ENCODE results near the gene REV3L. TPM values are rescaled to one million over a fixed set of nuclear protein-coding genes. Genes with fewer than 3 reads are reported as not detected.

Gene REV3L
- total RNA-seq, 1 donor from 2014 or later, result 23.0 TPM

GRCh38 chr6:111265842-111266241 lies 217.2 kb downstream of the REV3L start:
- no peak for FAIRE-seq
- no peak overlapping the region for H2AFZ ChIP-seq (ENCODE audit: low read depth, low read length)

DNA sequence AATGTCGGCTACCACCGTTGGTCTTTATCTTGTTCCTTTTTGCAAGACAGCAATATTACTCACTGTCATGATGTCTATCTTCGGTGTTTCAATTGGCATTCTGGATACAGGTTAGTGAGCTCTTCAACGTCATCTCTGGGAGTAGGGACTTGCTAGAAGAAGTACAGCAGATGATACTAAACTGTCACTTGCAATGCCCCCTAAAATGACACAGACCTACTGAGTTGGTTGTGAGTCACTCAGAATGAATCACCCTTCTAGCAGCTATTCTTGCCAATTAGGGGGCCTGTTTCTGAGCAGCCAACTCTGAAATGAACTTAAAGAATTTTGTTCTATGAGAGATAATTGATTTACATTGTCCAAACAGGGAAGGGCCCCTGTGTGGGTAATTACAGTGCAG lies 219.2 kb downstream of the REV3L start:
- no peak overlapping the region for H3K27ac Mint-ChIP-seq (ENCODE audit: unreplicated experiment)
- H3K36me3 ChIP-seq (ENCODE audit: insufficient read depth, low read length), result peaks cover 9% of the 10 kb centered on the region
- peaks cover 24% of the 10 kb centered on the region for H3K4me1 ChIP-seq (ENCODE audit: insufficient read depth, low read length)
- peaks cover 31% of the 10 kb centered on the region for H3K4me1 Mint-ChIP-seq (ENCODE audit: low read depth, unreplicated experiment)
- no peak overlapping the region for H3K4me3 Mint-ChIP-seq (ENCODE audit: unreplicated experiment)
- peak overlapping the region; percentile 42 for H3K4me2 ChIP-seq (ENCODE audit: low read length)
- H3K27me3 ChIP-seq (ENCODE audit: insufficient read depth, low read length), result no peaks in the 10 kb centered on the region
- no peaks in the 10 kb centered on the region for H3K9me3 ChIP-seq (ENCODE audit: insufficient read depth, low read depth, low read length)
- no peaks in the 10 kb centered on the region for H3K27me3 Mint-ChIP-seq (ENCODE audit: low read depth, unreplicated experiment)
- peaks cover 10% of the 10 kb centered on the region for H3K36me3 Mint-ChIP-seq (ENCODE audit: low read depth, unreplicated experiment)
- H3K4me3 ChIP-seq (ENCODE audit: insufficient read depth, low read depth, low read length), result no peak overlapping the region
- peaks cover 42% of the 10 kb centered on the region for H3K79me2 ChIP-seq (ENCODE audit: insufficient read depth, low read length)
- H4K20me1 ChIP-seq (ENCODE audit: insufficient read depth, low read length), result peaks cover 12% of the 10 kb centered on the region
- no peak for TF ChIP-seq EZH2 (IDR thresholded peaks at IDR 0.05; ENCODE audit: insufficient read depth, low read length)
- TF ChIP-seq, protein P1, sequence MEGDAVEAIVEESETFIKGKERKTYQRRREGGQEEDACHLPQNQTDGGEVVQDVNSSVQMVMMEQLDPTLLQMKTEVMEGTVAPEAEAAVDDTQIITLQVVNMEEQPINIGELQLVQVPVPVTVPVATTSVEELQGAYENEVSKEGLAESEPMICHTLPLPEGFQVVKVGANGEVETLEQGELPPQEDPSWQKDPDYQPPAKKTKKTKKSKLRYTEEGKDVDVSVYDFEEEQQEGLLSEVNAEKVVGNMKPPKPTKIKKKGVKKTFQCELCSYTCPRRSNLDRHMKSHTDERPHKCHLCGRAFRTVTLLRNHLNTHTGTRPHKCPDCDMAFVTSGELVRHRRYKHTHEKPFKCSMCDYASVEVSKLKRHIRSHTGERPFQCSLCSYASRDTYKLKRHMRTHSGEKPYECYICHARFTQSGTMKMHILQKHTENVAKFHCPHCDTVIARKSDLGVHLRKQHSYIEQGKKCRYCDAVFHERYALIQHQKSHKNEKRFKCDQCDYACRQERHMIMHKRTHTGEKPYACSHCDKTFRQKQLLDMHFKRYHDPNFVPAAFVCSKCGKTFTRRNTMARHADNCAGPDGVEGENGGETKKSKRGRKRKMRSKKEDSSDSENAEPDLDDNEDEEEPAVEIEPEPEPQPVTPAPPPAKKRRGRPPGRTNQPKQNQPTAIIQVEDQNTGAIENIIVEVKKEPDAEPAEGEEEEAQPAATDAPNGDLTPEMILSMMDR (IDR thresholded peaks at IDR 0.05; ENCODE audit: insufficient read depth, low read depth, low read length), result no peak
- no peak overlapping the region for H2AFZ ChIP-seq (ENCODE audit: low read depth, low read length)
- FAIRE-seq (peak; percentile 52), DNase-seq (ENCODE audit: low read depth) (peak; percentile 75)
- peak overlapping the region; percentile 19 for H3K27ac ChIP-seq (ENCODE audit: low read depth, low read length)
- no peaks in the 10 kb centered on the region for H3K9me3 Mint-ChIP-seq (ENCODE audit: unreplicated experiment)
- no peak overlapping the region for H3K9ac ChIP-seq (ENCODE audit: low read length)

More at GRCh38 chr6:111265842-111266241, 217.2 kb downstream of the REV3L start:
- peaks cover 20% of the 10 kb centered on the region for H4K20me1 ChIP-seq (ENCODE audit: insufficient read depth, low read length)
- peaks cover 16% of the 10 kb centered on the region for H3K36me3 Mint-ChIP-seq (ENCODE audit: low read depth, unreplicated experiment)
- H3K27ac ChIP-seq (ENCODE audit: low read depth, low read length), result no peak overlapping the region
- no peak overlapping the region for H3K9ac ChIP-seq (ENCODE audit: low read length)
- TF ChIP-seq, protein P1 (IDR thresholded peaks at IDR 0.05; ENCODE audit: insufficient read depth, low read depth, low read length), result no peak
- TF ChIP-seq EZH2 (IDR thresholded peaks at IDR 0.05; ENCODE audit: insufficient read depth, low read length), result no peak
- no peaks in the 10 kb centered on the region for H3K9me3 Mint-ChIP-seq (ENCODE audit: unreplicated experiment)
- no peak overlapping the region for H3K4me3 Mint-ChIP-seq (ENCODE audit: unreplicated experiment)
- H3K36me3 ChIP-seq (ENCODE audit: insufficient read depth, low read length), result peaks cover 12% of the 10 kb centered on the region
- no peak overlapping the region for H3K27ac Mint-ChIP-seq (ENCODE audit: unreplicated experiment)
- no peaks in the 10 kb centered on the region for H3K27me3 ChIP-seq (ENCODE audit: insufficient read depth, low read length)
- no peaks in the 10 kb centered on the region for H3K9me3 ChIP-seq (ENCODE audit: insufficient read depth, low read depth, low read length)
- DNase-seq (ENCODE audit: low read depth), result peak; percentile 76
- peaks cover 29% of the 10 kb centered on the region for H3K79me2 ChIP-seq (ENCODE audit: insufficient read depth, low read length)
- no peaks in the 10 kb centered on the region for H3K27me3 Mint-ChIP-seq (ENCODE audit: low read depth, unreplicated experiment)
- no peak overlapping the region for H3K4me3 ChIP-seq (ENCODE audit: insufficient read depth, low read depth, low read length)
- H3K4me1 Mint-ChIP-seq (ENCODE audit: low read depth, unreplicated experiment), result peaks cover 27% of the 10 kb centered on the region
- H3K4me1 ChIP-seq (ENCODE audit: insufficient read depth, low read length), result peaks cover 15% of the 10 kb centered on the region
- peak overlapping the region; percentile 8 for H3K4me2 ChIP-seq (ENCODE audit: low read length)

DNA sequence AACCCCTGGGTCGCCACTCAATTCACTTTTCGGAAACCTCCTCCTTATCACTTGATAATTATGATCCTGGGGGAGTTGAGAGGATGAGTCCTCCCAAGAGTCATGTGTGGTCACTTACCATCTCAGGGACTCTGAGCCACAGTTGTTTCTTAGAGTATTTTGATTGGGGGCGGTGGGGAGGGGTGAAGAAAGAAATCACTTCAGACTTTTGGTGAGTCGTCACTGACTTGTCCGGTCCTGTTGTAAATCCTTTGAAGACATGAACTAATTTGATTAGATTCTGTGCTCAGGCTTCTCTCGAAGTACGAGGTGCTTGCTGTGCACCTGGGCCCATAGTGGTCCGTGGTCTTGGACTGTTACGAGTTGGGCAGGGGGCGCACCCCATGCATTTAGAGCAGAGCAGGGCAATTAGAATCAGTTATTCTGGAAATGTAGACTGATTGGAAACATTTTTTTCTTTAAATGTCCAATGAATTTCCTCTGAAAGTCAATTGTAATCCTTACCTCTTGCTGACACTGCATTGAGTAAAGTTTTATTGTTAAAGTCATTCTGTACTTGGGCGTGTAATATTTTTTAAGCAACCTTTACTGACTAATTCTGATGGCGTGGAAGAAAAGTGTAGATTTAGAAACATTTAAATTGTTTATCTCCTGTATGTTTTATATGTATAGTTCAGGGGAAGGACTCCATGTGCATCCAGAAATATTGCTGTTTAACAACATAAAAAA lies 222.3 kb downstream of the REV3L start:
- Mint-ChIP-seq H3K36me3 (ENCODE audit: low read depth, unreplicated experiment) (no peaks in the 10 kb centered on the region), H3K27ac (ENCODE audit: unreplicated experiment) (no peak overlapping the region), H3K4me3 (ENCODE audit: unreplicated experiment) (peak overlapping the region; percentile 86), H3K4me1 (ENCODE audit: low read depth, unreplicated experiment) (peaks cover 26% of the 10 kb centered on the region), H3K9me3 (ENCODE audit: unreplicated experiment) (no peaks in the 10 kb centered on the region), H3K27me3 (ENCODE audit: low read depth, unreplicated experiment) (no peaks in the 10 kb centered on the region)
- TF ChIP-seq EZH2 (IDR thresholded peaks at IDR 0.05; ENCODE audit: insufficient read depth, low read length), result no peak
- TF ChIP-seq, protein P1 (IDR thresholded peaks at IDR 0.05; ENCODE audit: insufficient read depth, low read depth, low read length), result no peak
- Histone ChIP-seq H3K27me3 (ENCODE audit: insufficient read depth, low read length) (no peaks in the 10 kb centered on the region), H3K4me1 (ENCODE audit: insufficient read depth, low read length) (peaks cover 26% of the 10 kb centered on the region), H2AFZ (ENCODE audit: low read depth, low read length) (no peak overlapping the region), H3K9ac (ENCODE audit: low read length) (peak overlapping the region; percentile 44), H3K79me2 (ENCODE audit: insufficient read depth, low read length) (peaks cover 32% of the 10 kb centered on the region), H3K4me2 (ENCODE audit: low read length) (peak overlapping the region; percentile 83), H3K9me3 (ENCODE audit: insufficient read depth, low read depth, low read length) (no peaks in the 10 kb centered on the region), H4K20me1 (ENCODE audit: insufficient read depth, low read length) (peaks cover 7% of the 10 kb centered on the region), H3K27ac (ENCODE audit: low read depth, low read length) (no peak overlapping the region), H3K36me3 (ENCODE audit: insufficient read depth, low read length) (no peaks in the 10 kb centered on the region), H3K4me3 (ENCODE audit: insufficient read depth, low read depth, low read length) (peak overlapping the region; percentile 35)
- DNase-seq (ENCODE audit: low read depth) (peak; percentile 18), FAIRE-seq (no peak)
